ENCODE data around the gene SEC22A.
A peak's percentile ranks its signal among the peaks of the same experiment; 100 is the strongest.

DNA sequence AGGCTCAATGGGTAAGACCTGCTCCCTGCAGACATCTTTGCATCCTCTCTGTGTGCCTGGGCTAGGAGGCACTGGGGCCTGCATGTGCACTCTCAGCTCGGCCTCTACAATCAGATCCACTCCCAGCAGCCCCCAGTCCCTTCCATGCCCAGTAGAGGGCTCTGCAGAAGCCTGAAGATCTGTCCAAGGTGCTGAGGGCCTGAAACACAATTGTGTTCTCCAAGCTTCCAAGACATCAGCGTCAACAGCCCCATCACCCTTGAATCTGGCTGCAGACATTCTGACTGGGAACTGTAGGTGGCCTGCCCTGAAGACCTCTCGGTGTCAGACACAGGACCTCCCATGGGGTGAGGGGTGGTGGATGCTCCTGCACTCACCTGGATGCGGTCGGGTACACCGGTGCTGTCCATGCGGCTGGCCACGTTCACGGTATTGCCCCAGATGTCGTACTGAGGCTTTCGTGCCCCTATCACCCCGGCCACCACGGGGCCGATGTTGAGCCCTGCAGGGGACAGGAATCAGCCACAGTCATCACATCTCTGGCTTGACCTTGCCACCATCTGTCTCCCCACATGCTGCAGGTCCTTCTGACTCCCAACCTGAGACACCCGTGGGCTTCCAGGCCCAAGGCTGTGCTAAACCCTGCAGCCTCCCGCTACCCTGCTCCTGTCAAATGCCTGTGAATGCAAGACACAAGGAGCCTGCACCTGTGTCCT is 84.7 kb downstream of the SEC22A start:
- TF ChIP-seq, protein P1, sequence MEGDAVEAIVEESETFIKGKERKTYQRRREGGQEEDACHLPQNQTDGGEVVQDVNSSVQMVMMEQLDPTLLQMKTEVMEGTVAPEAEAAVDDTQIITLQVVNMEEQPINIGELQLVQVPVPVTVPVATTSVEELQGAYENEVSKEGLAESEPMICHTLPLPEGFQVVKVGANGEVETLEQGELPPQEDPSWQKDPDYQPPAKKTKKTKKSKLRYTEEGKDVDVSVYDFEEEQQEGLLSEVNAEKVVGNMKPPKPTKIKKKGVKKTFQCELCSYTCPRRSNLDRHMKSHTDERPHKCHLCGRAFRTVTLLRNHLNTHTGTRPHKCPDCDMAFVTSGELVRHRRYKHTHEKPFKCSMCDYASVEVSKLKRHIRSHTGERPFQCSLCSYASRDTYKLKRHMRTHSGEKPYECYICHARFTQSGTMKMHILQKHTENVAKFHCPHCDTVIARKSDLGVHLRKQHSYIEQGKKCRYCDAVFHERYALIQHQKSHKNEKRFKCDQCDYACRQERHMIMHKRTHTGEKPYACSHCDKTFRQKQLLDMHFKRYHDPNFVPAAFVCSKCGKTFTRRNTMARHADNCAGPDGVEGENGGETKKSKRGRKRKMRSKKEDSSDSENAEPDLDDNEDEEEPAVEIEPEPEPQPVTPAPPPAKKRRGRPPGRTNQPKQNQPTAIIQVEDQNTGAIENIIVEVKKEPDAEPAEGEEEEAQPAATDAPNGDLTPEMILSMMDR (IDR thresholded peaks at IDR 0.05; ENCODE audit: control extremely low read depth in 1 of 3, insufficient read depth in 1 of 3, low read depth in 1 of 3, low read length in 3 of 3), result peak in 2 of 3 experiments; percentile 95 to 96; a peak in 3 of 4 replicates
- TF ChIP-seq CREB1 (IDR thresholded peaks at IDR 0.05), result no peak
- no peak for TF ChIP-seq RFX5 (IDR thresholded peaks at IDR 0.05; ENCODE audit: borderline replicate concordance, low read depth, low read length)
- no peak for TF ChIP-seq EGR1 (IDR thresholded peaks at IDR 0.05; ENCODE audit: borderline replicate concordance, low read depth, low read length)
